A549 (cell line): ENCODE results near the gene ZNF441.

Experiments
- BHLHE40 ChIP-seq: IDR thresholded peaks from 2 replicates; pipeline ENCODE4 v1.6.1; 2012; ENCODE audit warnings: low read depth, low read length, inconsistent platforms
- CHD2 ChIP-seq: fragments of 150-350 bp; IDR thresholded peaks from 2 replicates; pipeline ENCODE4 v1.6.1; 2014; ENCODE audit warnings: low read length; ENCODE audit not compliant: partially characterized antibody
- EP300 ChIP-seq, 2 experiments: fragments of >200 bp; sonication (Bioruptor Twin); formaldehyde crosslinking; IDR thresholded peaks; 2 replicates in 1 of 2; 3 replicates in 1 of 2; pipeline ENCODE4 v1.6.1; 2016 to 2017
- POLR2A ChIP-seq: IDR thresholded peaks from 2 replicates; pipeline ENCODE4 v1.6.1; 2012; ENCODE audit warnings: mild to moderate bottlenecking, low read length
- ZSCAN20 ChIP-seq: fragments of 250-450 bp; sonication (Bioruptor Pico); IDR thresholded peaks from 2 replicates; pipeline ENCODE4 v1.8.0; 2022; ENCODE audit warnings: mild to moderate bottlenecking, moderate library complexity
- TF ChIP-seq, protein P1 (sequence below): fragments of >200 bp; sonication (Bioruptor Twin); formaldehyde crosslinking; IDR thresholded peaks from 3 replicates; pipeline ENCODE4 v1.5.1; 2016
- TF ChIP-seq, protein P2 (sequence below): fragments of 200-600 bp; sonication (generic); IDR thresholded peaks from 2 replicates; pipeline ENCODE4 v1.6.1; 2016; ENCODE audit warnings: antibody characterized with exemption, mild to moderate bottlenecking, moderate library complexity

DNA sequence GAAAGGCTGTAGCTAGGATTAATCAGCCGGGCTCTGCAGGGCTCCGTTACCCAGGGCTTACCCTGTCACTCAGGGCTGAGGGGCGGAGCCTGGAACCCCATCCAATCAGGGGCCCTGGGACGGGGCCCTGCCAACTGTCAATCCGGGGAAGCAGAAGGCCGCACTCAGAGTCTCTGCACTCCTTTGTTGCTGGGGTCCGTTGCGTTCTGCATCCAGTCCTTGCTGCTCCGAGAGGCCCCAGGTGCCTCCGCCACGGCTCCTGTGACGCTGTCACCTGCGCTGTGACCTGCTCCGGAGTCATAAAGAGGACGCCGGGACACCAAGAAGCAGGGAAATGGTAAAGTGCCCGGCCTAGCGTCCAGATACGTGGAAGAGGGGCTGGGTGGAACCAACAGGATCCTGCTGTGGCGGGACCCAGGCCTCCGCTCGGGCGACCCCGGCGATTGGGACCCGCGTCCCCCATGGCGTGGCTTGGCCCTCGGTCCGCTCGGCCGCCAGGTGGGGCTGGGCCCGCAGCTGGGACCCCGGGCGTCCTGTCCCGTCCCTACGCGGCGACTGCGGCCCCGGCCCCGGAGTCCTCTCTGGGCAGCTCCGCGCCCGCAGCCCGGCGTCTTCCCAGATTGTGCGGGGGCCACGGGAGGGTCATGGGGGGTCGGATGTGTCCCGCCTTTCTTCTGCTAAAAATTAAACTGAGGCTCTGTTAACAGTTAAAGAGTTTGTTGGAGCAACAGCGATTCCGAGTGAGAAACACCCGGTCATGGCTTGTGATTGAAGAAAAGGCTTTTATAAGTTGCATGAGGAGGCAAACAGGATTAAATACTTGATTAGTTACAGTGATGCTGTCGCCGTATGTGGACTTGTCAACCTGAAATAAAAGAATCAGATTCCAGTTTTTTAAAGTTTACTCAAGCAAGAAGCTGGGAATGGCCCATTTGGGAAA is 31.9 kb downstream of the ZNF441 start, which contains the start of gene ZNF491:
- TF ChIP-seq, protein P1, sequence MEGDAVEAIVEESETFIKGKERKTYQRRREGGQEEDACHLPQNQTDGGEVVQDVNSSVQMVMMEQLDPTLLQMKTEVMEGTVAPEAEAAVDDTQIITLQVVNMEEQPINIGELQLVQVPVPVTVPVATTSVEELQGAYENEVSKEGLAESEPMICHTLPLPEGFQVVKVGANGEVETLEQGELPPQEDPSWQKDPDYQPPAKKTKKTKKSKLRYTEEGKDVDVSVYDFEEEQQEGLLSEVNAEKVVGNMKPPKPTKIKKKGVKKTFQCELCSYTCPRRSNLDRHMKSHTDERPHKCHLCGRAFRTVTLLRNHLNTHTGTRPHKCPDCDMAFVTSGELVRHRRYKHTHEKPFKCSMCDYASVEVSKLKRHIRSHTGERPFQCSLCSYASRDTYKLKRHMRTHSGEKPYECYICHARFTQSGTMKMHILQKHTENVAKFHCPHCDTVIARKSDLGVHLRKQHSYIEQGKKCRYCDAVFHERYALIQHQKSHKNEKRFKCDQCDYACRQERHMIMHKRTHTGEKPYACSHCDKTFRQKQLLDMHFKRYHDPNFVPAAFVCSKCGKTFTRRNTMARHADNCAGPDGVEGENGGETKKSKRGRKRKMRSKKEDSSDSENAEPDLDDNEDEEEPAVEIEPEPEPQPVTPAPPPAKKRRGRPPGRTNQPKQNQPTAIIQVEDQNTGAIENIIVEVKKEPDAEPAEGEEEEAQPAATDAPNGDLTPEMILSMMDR = no peak
- no peak for TF ChIP-seq CHD2
- TF ChIP-seq EP300 (IDR thresholded peaks at IDR 0.05) = no peak
- TF ChIP-seq POLR2A = no peak
- TF ChIP-seq, protein P2, sequence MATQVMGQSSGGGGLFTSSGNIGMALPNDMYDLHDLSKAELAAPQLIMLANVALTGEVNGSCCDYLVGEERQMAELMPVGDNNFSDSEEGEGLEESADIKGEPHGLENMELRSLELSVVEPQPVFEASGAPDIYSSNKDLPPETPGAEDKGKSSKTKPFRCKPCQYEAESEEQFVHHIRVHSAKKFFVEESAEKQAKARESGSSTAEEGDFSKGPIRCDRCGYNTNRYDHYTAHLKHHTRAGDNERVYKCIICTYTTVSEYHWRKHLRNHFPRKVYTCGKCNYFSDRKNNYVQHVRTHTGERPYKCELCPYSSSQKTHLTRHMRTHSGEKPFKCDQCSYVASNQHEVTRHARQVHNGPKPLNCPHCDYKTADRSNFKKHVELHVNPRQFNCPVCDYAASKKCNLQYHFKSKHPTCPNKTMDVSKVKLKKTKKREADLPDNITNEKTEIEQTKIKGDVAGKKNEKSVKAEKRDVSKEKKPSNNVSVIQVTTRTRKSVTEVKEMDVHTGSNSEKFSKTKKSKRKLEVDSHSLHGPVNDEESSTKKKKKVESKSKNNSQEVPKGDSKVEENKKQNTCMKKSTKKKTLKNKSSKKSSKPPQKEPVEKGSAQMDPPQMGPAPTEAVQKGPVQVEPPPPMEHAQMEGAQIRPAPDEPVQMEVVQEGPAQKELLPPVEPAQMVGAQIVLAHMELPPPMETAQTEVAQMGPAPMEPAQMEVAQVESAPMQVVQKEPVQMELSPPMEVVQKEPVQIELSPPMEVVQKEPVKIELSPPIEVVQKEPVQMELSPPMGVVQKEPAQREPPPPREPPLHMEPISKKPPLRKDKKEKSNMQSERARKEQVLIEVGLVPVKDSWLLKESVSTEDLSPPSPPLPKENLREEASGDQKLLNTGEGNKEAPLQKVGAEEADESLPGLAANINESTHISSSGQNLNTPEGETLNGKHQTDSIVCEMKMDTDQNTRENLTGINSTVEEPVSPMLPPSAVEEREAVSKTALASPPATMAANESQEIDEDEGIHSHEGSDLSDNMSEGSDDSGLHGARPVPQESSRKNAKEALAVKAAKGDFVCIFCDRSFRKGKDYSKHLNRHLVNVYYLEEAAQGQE = no peak
- no peak for TF ChIP-seq ZSCAN20 (CRISPR knock-in tag)
- TF ChIP-seq BHLHE40 = no peak
